HepG2 (cell line): ENCODE results near the gene INPP5E. TPM values are rescaled to one million over a fixed set of nuclear protein-coding genes. Genes with fewer than 3 reads are reported as not detected.

Experiments used
- CEBPG ChIP-seq: IDR thresholded peaks from 2 replicates; pipeline ENCODE4 v1.6.1; 2016
- DNMT3B ChIP-seq: conservative IDR thresholded peaks from 2 replicates; pipeline ENCODE4 v1.6.1; 2016; ENCODE audit warnings: missing biosample characterization, control low read depth
- HOXA7 ChIP-seq: sonication (generic); formaldehyde crosslinking; IDR thresholded peaks from 2 replicates; pipeline ENCODE4 v1.8.1; 2022; ENCODE audit warnings: mild to moderate bottlenecking, missing genetic modification reagents, moderate library complexity
- PHF5A ChIP-seq: IDR thresholded peaks from one replicate; pipeline ENCODE4 v1.6.1; 2018; ENCODE audit warnings: low read depth, missing genetic modification reagents; ENCODE audit not compliant: unreplicated experiment
- STAG1 ChIP-seq: sonication (generic); formaldehyde crosslinking; IDR thresholded peaks from 2 replicates; pipeline ENCODE4 v1.4.0; 2020; ENCODE audit warnings: missing genetic modification reagents
- ZFAT ChIP-seq: sonication (generic); formaldehyde crosslinking; conservative IDR thresholded peaks from 2 replicates; pipeline ENCODE4 v1.8.1; 2023; ENCODE audit warnings: missing genetic modification reagents, inconsistent platforms
- ZNF292 ChIP-seq: sonication (generic); formaldehyde crosslinking; IDR thresholded peaks from 2 replicates; pipeline ENCODE4 v1.8.1; 2022; ENCODE audit warnings: mild to moderate bottlenecking, low read depth, missing genetic modification reagents, borderline replicate concordance
- ZNF337 ChIP-seq: sonication (generic); formaldehyde crosslinking; IDR thresholded peaks from 2 replicates; pipeline ENCODE4 v1.5.1; 2020; ENCODE audit warnings: missing genetic modification reagents, low read depth, mild to moderate bottlenecking, borderline replicate concordance
- ZNF616 ChIP-seq: sonication (generic); formaldehyde crosslinking; IDR thresholded peaks from 2 replicates; pipeline ENCODE4 v1.5.0; 2020; ENCODE audit warnings: low read depth, mild to moderate bottlenecking, missing genetic modification reagents
- ZNF660 ChIP-seq: sonication (generic); formaldehyde crosslinking; IDR thresholded peaks from 2 replicates; pipeline ENCODE4 v1.5.1; 2020; ENCODE audit warnings: mild to moderate bottlenecking, low read depth, missing genetic modification reagents, borderline replicate concordance
- polyA plus RNA-seq, 8 experiments: library from polyadenylated mRNA; depleted of rRNA in 3 of 8; stranded (reverse) in 7 of 8; unstranded in 1 of 8; fragments of >200 nt; fragmentation: Illumina TruSeq in 4 of 8; extraction: Trizol in 4 of 8; gene quantifications; 2 replicates each; pipeline versions ENCODE4 v1.2.1 to v1.2.3, GENCODE V29; 2011 to 2016; ENCODE audit warnings: low read depth in 4 of 8, missing spikeins in 1 of 8, mixed read lengths in 1 of 8; ENCODE audit not compliant: insufficient read depth in 1 of 8
- total RNA-seq, 5 experiments: library from RNA; depleted of rRNA; stranded (reverse); fragments of >200 nt; fragmentation: Illumina TruSeq; extraction: Trizol; gene quantifications; 2 replicates each; pipeline ENCODE4 v1.2.3, GENCODE V29; 2016; ENCODE audit warnings: low read depth in 1 of 5
- TF ChIP-seq, protein P1 (sequence below): IDR thresholded peaks from 2 replicates; pipeline ENCODE4 v1.6.1; 2012; ENCODE audit warnings: low read depth, low read length, improper control_type of control experiment
- TF ChIP-seq, protein P2 (sequence below): sonication (generic); formaldehyde crosslinking; IDR thresholded peaks from 2 replicates; pipeline ENCODE4 v1.9.0; 2022; ENCODE audit warnings: missing genetic modification reagents, mild to moderate bottlenecking, borderline replicate concordance
- TF ChIP-seq, protein P3 (sequence below): sonication (generic); formaldehyde crosslinking; IDR thresholded peaks from 2 replicates; pipeline ENCODE4 v1.8.1; 2023; ENCODE audit warnings: missing genetic modification reagents, mild to moderate bottlenecking, borderline replicate concordance
- TF ChIP-seq, protein P4 (sequence below): sonication (generic); formaldehyde crosslinking; IDR thresholded peaks from 2 replicates; pipeline ENCODE4 v1.4.0; 2020; ENCODE audit warnings: mild to moderate bottlenecking, missing genetic modification reagents
- TF ChIP-seq, protein P5 (sequence below): sonication (generic); formaldehyde crosslinking; IDR thresholded peaks from 2 replicates; pipeline ENCODE4 v1.4.0; 2020; ENCODE audit warnings: mild to moderate bottlenecking, missing genetic modification reagents
- TF ChIP-seq, protein P6 (sequence below): sonication (generic); formaldehyde crosslinking; IDR thresholded peaks from 2 replicates; pipeline ENCODE4 v1.5.0; 2020; ENCODE audit warnings: missing genetic modification reagents, mild to moderate bottlenecking, borderline replicate concordance

INPP5E gene
- total and polyA plus RNA-seq, 2 of the 13 experiments (the other 11 are each of a cell fraction or from before 2014, with no cell fraction given): 5.5 TPM

DNA sequence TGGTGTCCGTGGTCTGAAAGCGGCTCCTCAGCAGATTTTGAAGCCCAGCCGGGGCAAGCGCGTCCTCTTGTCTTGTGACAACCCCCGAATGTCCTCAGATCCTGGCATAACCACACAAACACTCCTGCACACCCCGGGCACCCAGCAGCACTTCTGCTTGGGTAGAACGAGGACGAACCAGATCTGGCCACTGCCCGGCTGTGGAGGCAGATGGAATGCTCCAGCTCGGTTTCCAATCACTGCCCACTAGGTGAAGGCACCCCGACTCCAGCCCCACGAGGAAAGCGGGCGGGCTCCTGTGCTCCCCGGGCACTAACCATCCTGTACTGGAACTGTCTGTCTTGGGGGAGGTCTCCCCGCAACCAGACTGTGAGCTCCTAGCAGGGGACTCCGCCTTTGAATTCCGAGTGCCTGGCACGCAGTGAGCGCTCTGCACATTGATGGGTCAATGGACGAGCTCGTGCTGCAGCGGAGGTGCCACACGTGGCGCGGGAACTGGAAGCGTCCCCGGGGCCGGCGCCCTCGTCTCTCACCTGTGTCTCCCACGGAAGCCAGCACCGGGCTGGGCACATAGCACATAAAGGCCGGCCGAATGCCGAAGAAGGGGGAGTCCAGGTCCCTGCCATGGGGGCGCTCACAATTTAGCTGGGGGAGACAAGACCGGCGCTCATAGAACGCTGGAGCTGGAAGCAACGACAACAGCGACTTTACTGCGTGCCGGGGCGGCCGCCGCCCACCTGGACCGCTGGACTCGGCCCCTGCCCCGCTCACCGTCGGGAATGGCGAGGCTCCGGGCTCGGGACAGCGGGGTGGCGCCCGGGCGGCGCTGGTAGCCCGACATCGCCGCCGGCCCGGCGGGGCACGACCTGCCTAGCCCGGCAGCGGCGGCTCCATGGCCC, 29.8 kb downstream of the INPP5E start (continued):
- TF ChIP-seq ZNF292 (CRISPR knock-in tag) (no peak), ZNF660 (no peak), ZNF616 (CRISPR knock-in tag) (0 out of 2 replicates have a peak, but pooled peaks have one; percentile 73), PHF5A (CRISPR knock-in tag) (no peak), ZNF337 (CRISPR knock-in tag) (no peak), CEBPG (CRISPR knock-in tag) (no peak), DNMT3B (no peak), HOXA7 (CRISPR knock-in tag) (no peak), STAG1 (CRISPR knock-in tag) (no peak), ZFAT (CRISPR knock-in tag) (no peak)
- TF ChIP-seq, protein P1, sequence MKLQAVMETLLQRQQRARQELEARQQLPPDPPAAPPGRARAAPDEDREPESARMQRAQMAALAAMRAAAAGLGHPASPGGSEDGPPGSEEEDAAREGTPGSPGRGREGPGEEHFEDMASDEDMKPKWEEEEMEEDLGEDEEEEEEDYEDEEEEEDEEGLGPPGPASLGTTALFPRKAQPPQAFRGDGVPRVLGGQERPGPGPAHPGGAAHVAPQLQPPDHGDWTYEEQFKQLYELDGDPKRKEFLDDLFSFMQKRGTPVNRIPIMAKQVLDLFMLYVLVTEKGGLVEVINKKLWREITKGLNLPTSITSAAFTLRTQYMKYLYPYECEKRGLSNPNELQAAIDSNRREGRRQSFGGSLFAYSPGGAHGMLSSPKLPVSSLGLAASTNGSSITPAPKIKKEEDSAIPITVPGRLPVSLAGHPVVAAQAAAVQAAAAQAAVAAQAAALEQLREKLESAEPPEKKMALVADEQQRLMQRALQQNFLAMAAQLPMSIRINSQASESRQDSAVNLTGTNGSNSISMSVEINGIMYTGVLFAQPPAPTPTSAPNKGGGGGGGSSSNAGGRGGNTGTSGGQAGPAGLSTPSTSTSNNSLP: no peak
- TF ChIP-seq, protein P2, sequence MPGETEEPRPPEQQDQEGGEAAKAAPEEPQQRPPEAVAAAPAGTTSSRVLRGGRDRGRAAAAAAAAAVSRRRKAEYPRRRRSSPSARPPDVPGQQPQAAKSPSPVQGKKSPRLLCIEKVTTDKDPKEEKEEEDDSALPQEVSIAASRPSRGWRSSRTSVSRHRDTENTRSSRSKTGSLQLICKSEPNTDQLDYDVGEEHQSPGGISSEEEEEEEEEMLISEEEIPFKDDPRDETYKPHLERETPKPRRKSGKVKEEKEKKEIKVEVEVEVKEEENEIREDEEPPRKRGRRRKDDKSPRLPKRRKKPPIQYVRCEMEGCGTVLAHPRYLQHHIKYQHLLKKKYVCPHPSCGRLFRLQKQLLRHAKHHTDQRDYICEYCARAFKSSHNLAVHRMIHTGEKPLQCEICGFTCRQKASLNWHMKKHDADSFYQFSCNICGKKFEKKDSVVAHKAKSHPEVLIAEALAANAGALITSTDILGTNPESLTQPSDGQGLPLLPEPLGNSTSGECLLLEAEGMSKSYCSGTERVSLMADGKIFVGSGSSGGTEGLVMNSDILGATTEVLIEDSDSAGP (CRISPR knock-in tag): no peak
- TF ChIP-seq, protein P3, sequence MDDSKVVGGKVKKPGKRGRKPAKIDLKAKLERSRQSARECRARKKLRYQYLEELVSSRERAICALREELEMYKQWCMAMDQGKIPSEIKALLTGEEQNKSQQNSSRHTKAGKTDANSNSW (CRISPR knock-in tag): 0 out of 2 replicates have a peak, but pooled peaks have one; percentile 28
- TF ChIP-seq, protein P4, sequence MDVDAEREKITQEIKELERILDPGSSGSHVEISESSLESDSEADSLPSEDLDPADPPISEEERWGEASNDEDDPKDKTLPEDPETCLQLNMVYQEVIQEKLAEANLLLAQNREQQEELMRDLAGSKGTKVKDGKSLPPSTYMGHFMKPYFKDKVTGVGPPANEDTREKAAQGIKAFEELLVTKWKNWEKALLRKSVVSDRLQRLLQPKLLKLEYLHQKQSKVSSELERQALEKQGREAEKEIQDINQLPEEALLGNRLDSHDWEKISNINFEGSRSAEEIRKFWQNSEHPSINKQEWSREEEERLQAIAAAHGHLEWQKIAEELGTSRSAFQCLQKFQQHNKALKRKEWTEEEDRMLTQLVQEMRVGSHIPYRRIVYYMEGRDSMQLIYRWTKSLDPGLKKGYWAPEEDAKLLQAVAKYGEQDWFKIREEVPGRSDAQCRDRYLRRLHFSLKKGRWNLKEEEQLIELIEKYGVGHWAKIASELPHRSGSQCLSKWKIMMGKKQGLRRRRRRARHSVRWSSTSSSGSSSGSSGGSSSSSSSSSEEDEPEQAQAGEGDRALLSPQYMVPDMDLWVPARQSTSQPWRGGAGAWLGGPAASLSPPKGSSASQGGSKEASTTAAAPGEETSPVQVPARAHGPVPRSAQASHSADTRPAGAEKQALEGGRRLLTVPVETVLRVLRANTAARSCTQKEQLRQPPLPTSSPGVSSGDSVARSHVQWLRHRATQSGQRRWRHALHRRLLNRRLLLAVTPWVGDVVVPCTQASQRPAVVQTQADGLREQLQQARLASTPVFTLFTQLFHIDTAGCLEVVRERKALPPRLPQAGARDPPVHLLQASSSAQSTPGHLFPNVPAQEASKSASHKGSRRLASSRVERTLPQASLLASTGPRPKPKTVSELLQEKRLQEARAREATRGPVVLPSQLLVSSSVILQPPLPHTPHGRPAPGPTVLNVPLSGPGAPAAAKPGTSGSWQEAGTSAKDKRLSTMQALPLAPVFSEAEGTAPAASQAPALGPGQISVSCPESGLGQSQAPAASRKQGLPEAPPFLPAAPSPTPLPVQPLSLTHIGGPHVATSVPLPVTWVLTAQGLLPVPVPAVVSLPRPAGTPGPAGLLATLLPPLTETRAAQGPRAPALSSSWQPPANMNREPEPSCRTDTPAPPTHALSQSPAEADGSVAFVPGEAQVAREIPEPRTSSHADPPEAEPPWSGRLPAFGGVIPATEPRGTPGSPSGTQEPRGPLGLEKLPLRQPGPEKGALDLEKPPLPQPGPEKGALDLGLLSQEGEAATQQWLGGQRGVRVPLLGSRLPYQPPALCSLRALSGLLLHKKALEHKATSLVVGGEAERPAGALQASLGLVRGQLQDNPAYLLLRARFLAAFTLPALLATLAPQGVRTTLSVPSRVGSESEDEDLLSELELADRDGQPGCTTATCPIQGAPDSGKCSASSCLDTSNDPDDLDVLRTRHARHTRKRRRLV (CRISPR knock-in tag): no peak
- TF ChIP-seq, protein P5, sequence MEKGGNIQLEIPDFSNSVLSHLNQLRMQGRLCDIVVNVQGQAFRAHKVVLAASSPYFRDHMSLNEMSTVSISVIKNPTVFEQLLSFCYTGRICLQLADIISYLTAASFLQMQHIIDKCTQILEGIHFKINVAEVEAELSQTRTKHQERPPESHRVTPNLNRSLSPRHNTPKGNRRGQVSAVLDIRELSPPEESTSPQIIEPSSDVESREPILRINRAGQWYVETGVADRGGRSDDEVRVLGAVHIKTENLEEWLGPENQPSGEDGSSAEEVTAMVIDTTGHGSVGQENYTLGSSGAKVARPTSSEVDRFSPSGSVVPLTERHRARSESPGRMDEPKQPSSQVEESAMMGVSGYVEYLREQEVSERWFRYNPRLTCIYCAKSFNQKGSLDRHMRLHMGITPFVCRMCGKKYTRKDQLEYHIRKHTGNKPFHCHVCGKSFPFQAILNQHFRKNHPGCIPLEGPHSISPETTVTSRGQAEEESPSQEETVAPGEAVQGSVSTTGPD (CRISPR knock-in tag): no peak
- TF ChIP-seq, protein P6, sequence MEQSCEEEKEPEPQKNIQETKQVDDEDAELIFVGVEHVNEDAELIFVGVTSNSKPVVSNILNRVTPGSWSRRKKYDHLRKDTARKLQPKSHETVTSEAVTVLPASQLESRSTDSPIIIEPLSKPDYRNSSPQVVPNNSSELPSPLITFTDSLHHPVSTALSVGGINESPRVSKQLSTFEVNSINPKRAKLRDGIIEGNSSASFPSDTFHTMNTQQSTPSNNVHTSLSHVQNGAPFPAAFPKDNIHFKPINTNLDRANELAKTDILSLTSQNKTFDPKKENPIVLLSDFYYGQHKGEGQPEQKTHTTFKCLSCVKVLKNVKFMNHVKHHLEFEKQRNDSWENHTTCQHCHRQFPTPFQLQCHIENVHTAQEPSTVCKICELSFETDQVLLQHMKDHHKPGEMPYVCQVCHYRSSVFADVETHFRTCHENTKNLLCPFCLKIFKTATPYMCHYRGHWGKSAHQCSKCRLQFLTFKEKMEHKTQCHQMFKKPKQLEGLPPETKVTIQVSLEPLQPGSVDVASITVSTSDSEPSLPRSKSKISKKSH (CRISPR knock-in tag): no peak
